Measurements from ENCODE around the gene ANKRD40. TPM values are rescaled to one million over a fixed set of nuclear protein-coding genes. Genes with fewer than 3 reads are reported as not detected.

The ANKRD40 gene
- total RNA-seq, 1 experiment from 2014 or later = 33.5 TPM

DNA sequence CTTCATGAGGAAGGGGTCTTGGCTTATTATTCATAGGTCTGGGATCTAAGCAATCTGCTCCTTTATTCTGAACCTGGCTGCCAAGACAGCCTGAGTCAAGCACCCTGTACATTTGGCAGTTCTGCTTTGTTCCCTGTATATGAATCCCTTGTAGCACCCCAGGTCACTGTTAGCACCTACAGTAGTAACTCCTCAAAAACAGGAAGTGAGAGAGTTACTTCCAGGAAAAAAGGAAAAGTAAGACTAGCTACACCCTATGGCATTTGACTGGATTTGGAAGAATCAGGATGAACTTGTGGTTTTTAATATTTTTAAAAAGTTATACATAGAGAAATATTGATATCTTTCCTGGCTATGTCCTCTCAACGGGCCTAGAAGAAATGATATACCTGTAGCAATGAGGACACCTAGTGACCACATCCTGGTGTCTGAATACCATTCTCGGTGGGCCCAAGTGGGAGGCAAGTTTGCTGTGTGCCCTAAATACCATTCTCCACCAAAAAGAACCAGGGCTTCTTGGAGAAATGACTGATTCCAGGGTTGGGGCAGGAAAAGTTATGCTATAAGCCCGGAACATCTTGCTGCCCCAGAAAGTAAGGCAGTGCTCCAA is 9.9 kb downstream of the ANKRD40 start:
- peaks cover 5% of the 10 kb centered on the region for H4K20me1 ChIP-seq (ENCODE audit: insufficient read depth)
- ChIA-PET CTCF (interaction anchor here (0.6 kb wide), 1 partner anchor 19 kb away, joined by 5 read pairs; no protein-coding TSS in a partner anchor), POLR2A (ENCODE audit: unreplicated experiment) (interaction anchor here (0.6 kb wide), 1 partner anchor 332 kb away, joined by 3 read pairs; no protein-coding TSS in a partner anchor)
- H3K36me3 ChIP-seq (ENCODE audit: low read depth) = peaks cover 57% of the 10 kb centered on the region
- TF ChIP-seq, protein P1, sequence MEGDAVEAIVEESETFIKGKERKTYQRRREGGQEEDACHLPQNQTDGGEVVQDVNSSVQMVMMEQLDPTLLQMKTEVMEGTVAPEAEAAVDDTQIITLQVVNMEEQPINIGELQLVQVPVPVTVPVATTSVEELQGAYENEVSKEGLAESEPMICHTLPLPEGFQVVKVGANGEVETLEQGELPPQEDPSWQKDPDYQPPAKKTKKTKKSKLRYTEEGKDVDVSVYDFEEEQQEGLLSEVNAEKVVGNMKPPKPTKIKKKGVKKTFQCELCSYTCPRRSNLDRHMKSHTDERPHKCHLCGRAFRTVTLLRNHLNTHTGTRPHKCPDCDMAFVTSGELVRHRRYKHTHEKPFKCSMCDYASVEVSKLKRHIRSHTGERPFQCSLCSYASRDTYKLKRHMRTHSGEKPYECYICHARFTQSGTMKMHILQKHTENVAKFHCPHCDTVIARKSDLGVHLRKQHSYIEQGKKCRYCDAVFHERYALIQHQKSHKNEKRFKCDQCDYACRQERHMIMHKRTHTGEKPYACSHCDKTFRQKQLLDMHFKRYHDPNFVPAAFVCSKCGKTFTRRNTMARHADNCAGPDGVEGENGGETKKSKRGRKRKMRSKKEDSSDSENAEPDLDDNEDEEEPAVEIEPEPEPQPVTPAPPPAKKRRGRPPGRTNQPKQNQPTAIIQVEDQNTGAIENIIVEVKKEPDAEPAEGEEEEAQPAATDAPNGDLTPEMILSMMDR (conservative IDR thresholded peaks at IDR 0.05) = peak; percentile 48; the same call in 1 of the 2 replicates
- TF ChIP-seq EZH2 (IDR thresholded peaks at IDR 0.05; ENCODE audit: low read depth) = no peak
- peak overlapping the region; percentile 51; the same call in 1 of the 2 replicates for H3K27ac ChIP-seq
- H2AFZ ChIP-seq = no peak overlapping the region
- BruUV-seq (replicated peaks) = no TSS peak
- peaks cover 38% of the 10 kb centered on the region for H3K79me2 ChIP-seq (ENCODE audit: low read depth)
- no peaks in the 10 kb centered on the region for H3K9me2 ChIP-seq (ENCODE audit: insufficient read depth)
- peaks cover 96% of the 10 kb centered on the region for H3F3A ChIP-seq (ENCODE audit: insufficient read depth, low read depth)
- H3K4me2 ChIP-seq = peak overlapping the region; percentile 13
- H3K4me1 ChIP-seq (replicated peaks; ENCODE audit: insufficient read depth) = peaks cover 84% of the 10 kb centered on the region
- intact Hi-C loops (cut with micrococcal nuclease; ENCODE audit: unreplicated experiment) = loop anchor here (5.0 to 10.0 kb wide), 2 partner anchors 145 to 493 kb away; partner anchors contain the start of gene COL1A1
- H3K27me3 ChIP-seq (ENCODE audit: insufficient read depth, low read depth) = no peaks in the 10 kb centered on the region
- no peak for DNase-seq
- no peaks in the 10 kb centered on the region for H3K9me3 ChIP-seq (ENCODE audit: insufficient read depth, low read depth)
- H3K4me3 ChIP-seq = no peak overlapping the region

DNA sequence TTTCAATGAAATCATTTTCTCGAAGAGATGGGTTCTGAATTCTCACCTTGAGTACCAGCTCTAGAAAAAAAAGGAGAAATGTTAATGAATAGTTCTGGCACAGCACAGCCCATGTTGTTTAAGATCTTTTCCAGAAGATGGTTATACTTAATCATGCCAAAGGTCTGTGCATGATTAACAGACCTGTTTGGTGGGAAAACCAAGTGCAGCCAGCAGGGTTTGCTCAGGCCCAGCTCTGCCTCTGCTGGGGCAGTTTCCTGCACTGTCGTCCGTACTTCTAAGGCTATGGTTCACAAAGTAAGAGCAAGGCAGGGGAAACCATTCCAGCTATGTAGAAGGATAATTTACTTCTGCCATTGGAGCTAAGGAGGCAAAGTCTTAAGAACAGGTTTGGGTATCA is 10.7 kb downstream of the ANKRD40 start:
- peaks cover 99% of the 10 kb centered on the region for H3F3A ChIP-seq (ENCODE audit: insufficient read depth, low read depth)
- intact Hi-C loops (cut with micrococcal nuclease; ENCODE audit: unreplicated experiment) = loop anchor here (5.0 to 10.0 kb wide), 2 partner anchors 145 to 492 kb away; partner anchors contain the start of gene COL1A1
- H3K27me3 ChIP-seq (ENCODE audit: insufficient read depth, low read depth) = no peaks in the 10 kb centered on the region
- ChIA-PET POLR2A (ENCODE audit: unreplicated experiment) (interaction anchor here (0.6 kb wide), 1 partner anchor 331 kb away, joined by 3 read pairs; no protein-coding TSS in a partner anchor), CTCF (interaction anchor here (0.6 kb wide), 1 partner anchor 127 kb away, joined by 10 read pairs; no protein-coding TSS in a partner anchor)
- DNase-seq = no peak
- H3K4me2 ChIP-seq = peak overlapping the region; percentile 11
- no TSS peak for BruUV-seq (replicated peaks)
- H3K4me1 ChIP-seq (replicated peaks; ENCODE audit: insufficient read depth) = peaks cover 91% of the 10 kb centered on the region
- H4K20me1 ChIP-seq (ENCODE audit: insufficient read depth) = peaks cover 5% of the 10 kb centered on the region
- TF ChIP-seq, protein P1 (conservative IDR thresholded peaks at IDR 0.05) = no peak
- no peak for TF ChIP-seq EZH2 (IDR thresholded peaks at IDR 0.05; ENCODE audit: low read depth)
- H2AFZ ChIP-seq = no peak overlapping the region
- H3K36me3 ChIP-seq (ENCODE audit: low read depth) = peaks cover 61% of the 10 kb centered on the region
- peak overlapping the region; percentile 9; the same call in 1 of the 2 replicates for H3K27ac ChIP-seq
- no peak overlapping the region for H3K4me3 ChIP-seq
- H3K9me3 ChIP-seq (ENCODE audit: insufficient read depth, low read depth) = no peaks in the 10 kb centered on the region
- no peaks in the 10 kb centered on the region for H3K9me2 ChIP-seq (ENCODE audit: insufficient read depth)
- peaks cover 31% of the 10 kb centered on the region for H3K79me2 ChIP-seq (ENCODE audit: low read depth)

DNA sequence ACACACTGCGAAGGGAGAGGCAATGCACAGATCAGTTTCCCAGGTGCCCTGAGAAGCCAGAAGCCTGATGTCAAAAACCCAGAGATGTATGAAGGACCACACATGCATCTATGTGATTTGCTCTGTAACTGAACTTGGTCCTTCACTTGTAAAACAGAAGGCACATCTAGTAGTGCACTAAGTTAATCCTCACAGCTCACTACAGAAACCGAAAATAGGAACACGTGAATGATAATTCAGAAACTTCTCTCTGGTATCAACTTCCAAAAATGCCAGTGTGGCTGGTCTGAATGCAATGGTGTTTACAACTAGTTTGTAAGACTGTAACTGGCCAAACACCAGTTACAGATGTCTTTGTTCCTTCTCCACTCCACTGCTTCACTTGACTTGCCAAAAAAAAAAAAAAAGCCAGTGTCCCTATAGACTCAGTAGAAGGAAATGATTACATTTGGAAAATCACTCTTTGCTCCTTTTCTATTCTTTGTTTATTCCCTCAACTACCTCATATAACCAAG is 11.3 kb downstream of the ANKRD40 start:
- no peak overlapping the region for H2AFZ ChIP-seq
- no peaks in the 10 kb centered on the region for H3K9me2 ChIP-seq (ENCODE audit: insufficient read depth)
- no peaks in the 10 kb centered on the region for H3K9me3 ChIP-seq (ENCODE audit: insufficient read depth, low read depth)
- H3F3A ChIP-seq (ENCODE audit: insufficient read depth, low read depth) = peaks cover 99% of the 10 kb centered on the region
- DNase-seq = no peak
- BruUV-seq (replicated peaks) = no TSS peak
- peaks cover 24% of the 10 kb centered on the region for H3K79me2 ChIP-seq (ENCODE audit: low read depth)
- CTCF ChIA-PET = interaction anchor here (0.9 to 2.2 kb wide), 2 partner anchors 65 to 149 kb away, joined by 10 to 14 read pairs; no protein-coding TSS in a partner anchor
- no peak overlapping the region for H3K4me2 ChIP-seq
- TF ChIP-seq, protein P1 (conservative IDR thresholded peaks at IDR 0.05) = no peak
- TF ChIP-seq EZH2 (IDR thresholded peaks at IDR 0.05; ENCODE audit: low read depth) = no peak
- H3K4me1 ChIP-seq (replicated peaks; ENCODE audit: insufficient read depth) = peaks cover 97% of the 10 kb centered on the region
- no peaks in the 10 kb centered on the region for H3K27me3 ChIP-seq (ENCODE audit: insufficient read depth, low read depth)
- peaks cover 5% of the 10 kb centered on the region for H4K20me1 ChIP-seq (ENCODE audit: insufficient read depth)
- intact Hi-C loops (cut with micrococcal nuclease; ENCODE audit: unreplicated experiment) = loop anchor here (5.0 to 10.0 kb wide), 2 partner anchors 146 to 492 kb away; partner anchors contain the start of gene COL1A1
- POLR2A ChIA-PET (ENCODE audit: unreplicated experiment) = interaction anchor here (0.7 kb wide), 1 partner anchor 498 kb away, joined by 34 read pairs; no protein-coding TSS in a partner anchor
- H3K4me3 ChIP-seq = no peak overlapping the region
- peaks cover 61% of the 10 kb centered on the region for H3K36me3 ChIP-seq (ENCODE audit: low read depth)
- peak overlapping the region; percentile 9; the same call in 1 of the 2 replicates for H3K27ac ChIP-seq

Measured in PC-9 (cell line).